ENCODE measurements around the gene TBC1D1. TPM values are rescaled to one million over a fixed set of nuclear protein-coding genes. Genes with fewer than 3 reads are reported as not detected.

Gene TBC1D1
- total RNA-seq, 1 experiment from 2014 or later, result 28.5 TPM

DNA sequence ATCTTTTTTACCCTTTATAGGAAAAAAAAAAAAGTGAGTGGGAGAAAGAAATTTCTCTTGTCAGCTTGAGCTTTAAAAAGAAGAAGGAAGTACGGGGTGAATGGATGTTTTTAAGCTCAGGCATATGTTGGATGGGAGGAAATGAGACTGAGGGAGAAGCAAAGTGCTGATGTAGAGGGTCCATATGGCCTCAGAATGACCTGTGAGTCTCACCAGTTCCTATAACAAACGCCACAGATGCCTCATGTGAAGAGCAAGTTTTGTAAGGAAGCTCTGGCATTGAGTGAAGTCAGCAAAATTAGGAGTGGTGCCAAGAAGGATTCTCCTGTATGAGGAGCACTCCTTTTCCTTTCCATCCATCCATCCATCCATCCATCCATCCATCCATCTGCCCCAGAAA, 283.9 kb downstream of the TBC1D1 start:
- BruUV-seq (replicated peaks), result no TSS peak
- Mint-ChIP-seq H3K27me3 (ENCODE audit: insufficient read depth, unreplicated experiment) (no peaks in the 10 kb centered on the region), H3K4me1 (ENCODE audit: low read depth, unreplicated experiment) (peaks cover 6% of the 10 kb centered on the region), H3K27ac (ENCODE audit: unreplicated experiment) (no peak overlapping the region), H3K9me3 (ENCODE audit: unreplicated experiment) (no peaks in the 10 kb centered on the region), H3K36me3 (ENCODE audit: insufficient read depth, unreplicated experiment) (no peaks in the 10 kb centered on the region), H3K4me3 (ENCODE audit: unreplicated experiment) (no peak overlapping the region)
- H3K4me1 ChIP-seq, result no peaks in the 10 kb centered on the region
- no peaks in the 10 kb centered on the region for H3K9me3 ChIP-seq
- DNase-seq, result no peak
- H3K4me3 ChIP-seq (ENCODE audit: low read depth, low read length), result no peak overlapping the region
- TF ChIP-seq, protein P1, sequence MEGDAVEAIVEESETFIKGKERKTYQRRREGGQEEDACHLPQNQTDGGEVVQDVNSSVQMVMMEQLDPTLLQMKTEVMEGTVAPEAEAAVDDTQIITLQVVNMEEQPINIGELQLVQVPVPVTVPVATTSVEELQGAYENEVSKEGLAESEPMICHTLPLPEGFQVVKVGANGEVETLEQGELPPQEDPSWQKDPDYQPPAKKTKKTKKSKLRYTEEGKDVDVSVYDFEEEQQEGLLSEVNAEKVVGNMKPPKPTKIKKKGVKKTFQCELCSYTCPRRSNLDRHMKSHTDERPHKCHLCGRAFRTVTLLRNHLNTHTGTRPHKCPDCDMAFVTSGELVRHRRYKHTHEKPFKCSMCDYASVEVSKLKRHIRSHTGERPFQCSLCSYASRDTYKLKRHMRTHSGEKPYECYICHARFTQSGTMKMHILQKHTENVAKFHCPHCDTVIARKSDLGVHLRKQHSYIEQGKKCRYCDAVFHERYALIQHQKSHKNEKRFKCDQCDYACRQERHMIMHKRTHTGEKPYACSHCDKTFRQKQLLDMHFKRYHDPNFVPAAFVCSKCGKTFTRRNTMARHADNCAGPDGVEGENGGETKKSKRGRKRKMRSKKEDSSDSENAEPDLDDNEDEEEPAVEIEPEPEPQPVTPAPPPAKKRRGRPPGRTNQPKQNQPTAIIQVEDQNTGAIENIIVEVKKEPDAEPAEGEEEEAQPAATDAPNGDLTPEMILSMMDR (IDR thresholded peaks at IDR 0.05; ENCODE audit: insufficient read depth in 1 of 2, low read depth in 1 of 2, low read length in 1 of 2, severe bottlenecking in 1 of 2, unreplicated experiment in 1 of 2), result no peak
- CTCF ChIA-PET, result interaction anchor here (1.2 kb wide), 1 partner anchor 105 kb away, joined by 5 read pairs; no protein-coding TSS in a partner anchor
- POLR2A ChIA-PET, result interaction anchor here (0.6 kb wide), 1 partner anchor 35 kb away, joined by 3 read pairs; no protein-coding TSS in a partner anchor
- no peaks in the 10 kb centered on the region for H3K36me3 ChIP-seq (ENCODE audit: control insufficient read depth, insufficient read depth, low read length)
- intact Hi-C loops (cut with micrococcal nuclease; ENCODE audit: unreplicated experiment), result no loop called here
- H3K27me3 ChIP-seq (replicated peaks; ENCODE audit: control insufficient read depth, insufficient read depth, low read length), result no peaks in the 10 kb centered on the region

DNA sequence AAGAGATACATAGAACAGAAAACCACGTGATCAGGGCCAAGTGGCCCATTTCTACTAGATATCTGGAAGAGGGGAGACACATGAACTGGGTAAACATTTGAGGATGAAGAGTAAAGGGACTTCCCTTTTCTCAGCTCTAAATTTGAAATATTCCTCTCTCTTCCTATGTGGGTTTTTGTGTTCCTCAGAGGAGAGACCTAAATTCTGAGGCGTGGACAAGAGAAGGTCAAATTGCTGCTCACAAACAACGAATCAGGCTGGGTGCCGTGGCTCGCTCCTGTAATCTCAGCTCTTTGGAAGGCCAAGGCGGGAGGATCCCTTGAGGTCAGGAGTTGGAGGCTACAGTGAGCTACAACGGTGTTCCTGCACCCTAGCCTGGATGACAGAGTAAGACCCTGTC, 285.3 kb downstream of the TBC1D1 start:
- H3K27ac Mint-ChIP-seq (ENCODE audit: unreplicated experiment), result no peak overlapping the region
- intact Hi-C loops (cut with micrococcal nuclease; ENCODE audit: unreplicated experiment), result no loop called here

DNA sequence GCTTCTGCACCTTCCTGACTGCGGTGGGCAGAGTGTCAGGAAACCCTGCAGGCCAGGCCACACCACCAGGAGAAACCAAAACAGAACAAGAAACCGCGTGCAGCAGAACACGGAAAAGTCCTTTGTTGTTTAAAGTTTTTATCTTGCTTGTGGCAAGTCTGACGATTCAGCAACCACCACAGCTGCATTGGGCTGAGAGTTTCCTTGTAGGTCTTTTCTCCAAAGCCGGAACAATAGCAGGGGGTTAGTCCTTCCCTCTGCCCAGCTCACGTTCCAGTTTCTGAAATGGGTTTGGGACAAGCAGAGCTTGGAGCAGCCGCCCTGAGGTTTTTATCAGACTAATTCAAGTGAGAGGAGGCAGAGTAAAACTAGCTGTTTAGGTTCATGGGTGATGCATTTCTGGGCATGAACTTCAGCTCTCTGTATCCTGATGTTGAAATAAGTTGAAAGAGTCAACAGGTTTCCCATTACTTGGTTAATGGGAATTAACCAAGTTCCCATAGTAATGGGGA, 286.2 kb downstream of the TBC1D1 start:
- no peaks in the 10 kb centered on the region for H3K36me3 ChIP-seq (ENCODE audit: control insufficient read depth, insufficient read depth, low read length)
- no peaks in the 10 kb centered on the region for H3K9me3 ChIP-seq
- TF ChIP-seq, protein P1 (IDR thresholded peaks at IDR 0.05; ENCODE audit: insufficient read depth in 1 of 2, low read depth in 1 of 2, low read length in 1 of 2, severe bottlenecking in 1 of 2, unreplicated experiment in 1 of 2), result no peak
- ChIA-PET POLR2A (no interaction called here), CTCF (no interaction called here)
- 0 out of 2 replicates have a peak, but pooled peaks cover 3% of the 10 kb centered on the region for H3K4me1 ChIP-seq
- H3K27me3 ChIP-seq (replicated peaks; ENCODE audit: control insufficient read depth, insufficient read depth, low read length), result no peaks in the 10 kb centered on the region
- peaks cover 7% of the 10 kb centered on the region for H3K4me1 Mint-ChIP-seq (ENCODE audit: low read depth, unreplicated experiment)
- no peaks in the 10 kb centered on the region for H3K36me3 Mint-ChIP-seq (ENCODE audit: insufficient read depth, unreplicated experiment)
- intact Hi-C loops (cut with micrococcal nuclease; ENCODE audit: unreplicated experiment), result no loop called here
- no peak overlapping the region for H3K4me3 ChIP-seq (ENCODE audit: low read depth, low read length)
- H3K4me3 Mint-ChIP-seq (ENCODE audit: unreplicated experiment), result no peak overlapping the region
- no peak for DNase-seq
- H3K27ac Mint-ChIP-seq (ENCODE audit: unreplicated experiment), result no peak overlapping the region
- no TSS peak for BruUV-seq (replicated peaks)
- H3K9me3 Mint-ChIP-seq (ENCODE audit: unreplicated experiment), result no peaks in the 10 kb centered on the region
- H3K27me3 Mint-ChIP-seq (ENCODE audit: insufficient read depth, unreplicated experiment), result no peaks in the 10 kb centered on the region

More for the DNA sequence above, 285.3 kb downstream of the TBC1D1 start:
- POLR2A ChIA-PET, result no interaction called here
- H3K9me3 Mint-ChIP-seq (ENCODE audit: unreplicated experiment), result no peaks in the 10 kb centered on the region
- DNase-seq, result no peak
- peaks cover 7% of the 10 kb centered on the region for H3K4me1 Mint-ChIP-seq (ENCODE audit: low read depth, unreplicated experiment)
- H3K36me3 Mint-ChIP-seq (ENCODE audit: insufficient read depth, unreplicated experiment), result no peaks in the 10 kb centered on the region
- CTCF ChIA-PET, result no interaction called here
- Histone ChIP-seq H3K4me3 (ENCODE audit: low read depth, low read length) (no peak overlapping the region), H3K36me3 (ENCODE audit: control insufficient read depth, insufficient read depth, low read length) (no peaks in the 10 kb centered on the region), H3K4me1 (0 out of 2 replicates have a peak, but pooled peaks cover 3% of the 10 kb centered on the region), H3K27me3 (replicated peaks; ENCODE audit: control insufficient read depth, insufficient read depth, low read length) (no peaks in the 10 kb centered on the region), H3K9me3 (no peaks in the 10 kb centered on the region)
- BruUV-seq (replicated peaks), result no TSS peak
- H3K4me3 Mint-ChIP-seq (ENCODE audit: unreplicated experiment), result no peak overlapping the region
- TF ChIP-seq, protein P1 (IDR thresholded peaks at IDR 0.05; ENCODE audit: insufficient read depth in 1 of 2, low read depth in 1 of 2, low read length in 1 of 2, severe bottlenecking in 1 of 2, unreplicated experiment in 1 of 2), result no peak
- no peaks in the 10 kb centered on the region for H3K27me3 Mint-ChIP-seq (ENCODE audit: insufficient read depth, unreplicated experiment)

All from Caco-2 (cell line).